ENCODE data around the gene HPS4. TPM values are rescaled to one million over a fixed set of nuclear protein-coding genes. Genes with fewer than 3 reads are reported as not detected.

HPS4 gene
- total RNA-seq, 1 experiment from 2014 or later: 26.2 TPM

DNA sequence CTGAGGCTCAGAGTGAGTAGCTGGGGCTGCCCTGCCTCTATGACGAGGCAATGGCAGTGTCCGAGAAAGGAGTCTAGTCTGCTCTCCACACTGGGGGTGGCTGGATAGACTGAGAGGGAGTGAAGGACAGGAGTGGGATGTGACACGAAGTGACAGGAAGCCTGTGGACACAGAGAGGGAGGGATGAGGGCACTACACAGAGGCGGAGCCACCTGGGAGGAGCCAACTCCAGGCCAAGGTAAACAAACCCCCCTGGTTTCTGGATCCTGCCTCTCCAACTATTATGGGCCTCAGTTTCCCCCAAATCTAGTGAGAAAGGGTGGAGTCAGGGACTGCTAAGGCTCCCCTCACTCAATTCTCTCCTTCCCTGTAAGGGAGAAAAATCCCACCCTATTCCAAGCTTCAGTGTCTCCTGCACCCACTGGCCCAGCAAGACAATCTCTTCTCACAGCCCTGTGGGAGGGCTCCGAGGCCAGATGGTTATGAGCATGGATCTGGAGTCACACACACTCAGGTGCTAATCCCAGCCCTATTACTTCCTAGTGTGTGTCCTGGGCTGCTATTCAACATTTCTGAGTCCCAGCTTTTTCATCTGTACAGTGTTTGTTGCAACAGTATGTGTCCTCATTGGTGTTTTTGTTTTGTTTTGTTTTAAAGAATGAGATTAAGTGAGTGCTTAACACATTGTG, 29.6 kb downstream of the HPS4 start:
- POLR2A ChIA-PET: interaction anchor here (0.6 kb wide), 1 partner anchor 38 kb away, joined by 3 read pairs; no protein-coding TSS in a partner anchor

DNA sequence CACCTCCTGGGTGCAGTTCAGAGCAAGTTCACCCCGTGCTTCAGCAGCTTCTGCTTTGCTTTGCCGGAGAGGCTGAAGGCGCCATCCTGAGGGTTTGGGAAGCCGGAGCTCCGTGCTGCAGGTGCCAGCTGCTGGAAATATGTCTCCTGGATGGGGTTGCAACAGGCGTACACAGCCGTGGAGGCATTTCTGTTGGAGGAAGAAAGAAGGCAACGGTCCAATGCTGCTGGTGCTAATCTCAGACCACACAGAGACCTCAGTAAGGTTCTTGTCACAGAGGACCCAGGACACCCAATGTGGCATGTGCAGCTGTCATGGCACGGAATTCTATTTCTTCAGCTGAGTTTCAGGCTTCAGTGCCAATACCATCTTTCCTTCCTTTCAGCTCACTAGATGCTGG, 30.4 kb downstream of the HPS4 start:
- Histone ChIP-seq H3K36me3 (ENCODE audit: control insufficient read depth, insufficient read depth, low read length) (no peaks in the 10 kb centered on the region), H3K27me3 (ENCODE audit: control insufficient read depth, insufficient read depth, low read length) (no peaks in the 10 kb centered on the region), H3K4me3 (ENCODE audit: low read depth in 2 of 2, low read length in 2 of 2) (no peak overlapping the region), H3K4me1 (ENCODE audit: control insufficient read depth, insufficient read depth, low read length) (no peaks in the 10 kb centered on the region), H3K9me3 (ENCODE audit: control insufficient read depth, insufficient read depth, low read depth, low read length) (no peaks in the 10 kb centered on the region), H3K27ac (ENCODE audit: low read length) (no peak overlapping the region)
- TF ChIP-seq TCF7L2 (IDR thresholded peaks at IDR 0.05; ENCODE audit: low read depth, low read length): no peak
- TF ChIP-seq, protein P1, sequence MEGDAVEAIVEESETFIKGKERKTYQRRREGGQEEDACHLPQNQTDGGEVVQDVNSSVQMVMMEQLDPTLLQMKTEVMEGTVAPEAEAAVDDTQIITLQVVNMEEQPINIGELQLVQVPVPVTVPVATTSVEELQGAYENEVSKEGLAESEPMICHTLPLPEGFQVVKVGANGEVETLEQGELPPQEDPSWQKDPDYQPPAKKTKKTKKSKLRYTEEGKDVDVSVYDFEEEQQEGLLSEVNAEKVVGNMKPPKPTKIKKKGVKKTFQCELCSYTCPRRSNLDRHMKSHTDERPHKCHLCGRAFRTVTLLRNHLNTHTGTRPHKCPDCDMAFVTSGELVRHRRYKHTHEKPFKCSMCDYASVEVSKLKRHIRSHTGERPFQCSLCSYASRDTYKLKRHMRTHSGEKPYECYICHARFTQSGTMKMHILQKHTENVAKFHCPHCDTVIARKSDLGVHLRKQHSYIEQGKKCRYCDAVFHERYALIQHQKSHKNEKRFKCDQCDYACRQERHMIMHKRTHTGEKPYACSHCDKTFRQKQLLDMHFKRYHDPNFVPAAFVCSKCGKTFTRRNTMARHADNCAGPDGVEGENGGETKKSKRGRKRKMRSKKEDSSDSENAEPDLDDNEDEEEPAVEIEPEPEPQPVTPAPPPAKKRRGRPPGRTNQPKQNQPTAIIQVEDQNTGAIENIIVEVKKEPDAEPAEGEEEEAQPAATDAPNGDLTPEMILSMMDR (IDR thresholded peaks at IDR 0.05): no peak
- no peak for TF ChIP-seq POLR2AphosphoS5 (IDR thresholded peaks at IDR 0.05; ENCODE audit: low read depth, low read length)
- no peak for TF ChIP-seq SIN3A (IDR thresholded peaks at IDR 0.05; ENCODE audit: borderline replicate concordance, insufficient read depth, low read depth, low read length)
- no peak for ATAC-seq
- no TSS peak for BruUV-seq (replicated peaks)
- intact Hi-C loops (cut with micrococcal nuclease; ENCODE audit: unreplicated experiment) (no loop called here), in situ Hi-C loops (cut with HindIII; ENCODE audit: low pct_unique_long_range_greater_than_20kb, low sequenced_read_pairs) (no loop called here)
- DNase-seq (ENCODE audit: low read depth, low spot score): no peak
- ChIA-PET CTCF (no interaction called here), POLR2A (interaction anchor here (0.6 kb wide), 1 partner anchor 39 kb away, joined by 3 read pairs; no protein-coding TSS in a partner anchor)

More for the DNA sequence above, 29.6 kb downstream of the HPS4 start:
- Histone ChIP-seq H3K36me3 (ENCODE audit: control insufficient read depth, insufficient read depth, low read length) (no peaks in the 10 kb centered on the region), H3K4me1 (ENCODE audit: control insufficient read depth, insufficient read depth, low read length) (no peaks in the 10 kb centered on the region), H3K27me3 (ENCODE audit: control insufficient read depth, insufficient read depth, low read length) (no peaks in the 10 kb centered on the region), H3K4me3 (ENCODE audit: low read depth in 2 of 2, low read length in 2 of 2) (no peak overlapping the region), H3K9me3 (ENCODE audit: control insufficient read depth, insufficient read depth, low read depth, low read length) (no peaks in the 10 kb centered on the region), H3K27ac (ENCODE audit: low read length) (no peak overlapping the region)
- CTCF ChIA-PET: no interaction called here
- intact Hi-C loops (cut with micrococcal nuclease; ENCODE audit: unreplicated experiment) (no loop called here), in situ Hi-C loops (cut with HindIII; ENCODE audit: low pct_unique_long_range_greater_than_20kb, low sequenced_read_pairs) (no loop called here)
- DNase-seq (ENCODE audit: low read depth, low spot score) (no peak), ATAC-seq (no peak)
- no TSS peak for BruUV-seq (replicated peaks)
- TF ChIP-seq POLR2AphosphoS5 (IDR thresholded peaks at IDR 0.05; ENCODE audit: low read depth, low read length) (no peak), SIN3A (IDR thresholded peaks at IDR 0.05; ENCODE audit: borderline replicate concordance, insufficient read depth, low read depth, low read length) (no peak), TCF7L2 (IDR thresholded peaks at IDR 0.05; ENCODE audit: low read depth, low read length) (no peak)
- TF ChIP-seq, protein P1 (IDR thresholded peaks at IDR 0.05): no peak
- TF ChIP-seq, protein P2, sequence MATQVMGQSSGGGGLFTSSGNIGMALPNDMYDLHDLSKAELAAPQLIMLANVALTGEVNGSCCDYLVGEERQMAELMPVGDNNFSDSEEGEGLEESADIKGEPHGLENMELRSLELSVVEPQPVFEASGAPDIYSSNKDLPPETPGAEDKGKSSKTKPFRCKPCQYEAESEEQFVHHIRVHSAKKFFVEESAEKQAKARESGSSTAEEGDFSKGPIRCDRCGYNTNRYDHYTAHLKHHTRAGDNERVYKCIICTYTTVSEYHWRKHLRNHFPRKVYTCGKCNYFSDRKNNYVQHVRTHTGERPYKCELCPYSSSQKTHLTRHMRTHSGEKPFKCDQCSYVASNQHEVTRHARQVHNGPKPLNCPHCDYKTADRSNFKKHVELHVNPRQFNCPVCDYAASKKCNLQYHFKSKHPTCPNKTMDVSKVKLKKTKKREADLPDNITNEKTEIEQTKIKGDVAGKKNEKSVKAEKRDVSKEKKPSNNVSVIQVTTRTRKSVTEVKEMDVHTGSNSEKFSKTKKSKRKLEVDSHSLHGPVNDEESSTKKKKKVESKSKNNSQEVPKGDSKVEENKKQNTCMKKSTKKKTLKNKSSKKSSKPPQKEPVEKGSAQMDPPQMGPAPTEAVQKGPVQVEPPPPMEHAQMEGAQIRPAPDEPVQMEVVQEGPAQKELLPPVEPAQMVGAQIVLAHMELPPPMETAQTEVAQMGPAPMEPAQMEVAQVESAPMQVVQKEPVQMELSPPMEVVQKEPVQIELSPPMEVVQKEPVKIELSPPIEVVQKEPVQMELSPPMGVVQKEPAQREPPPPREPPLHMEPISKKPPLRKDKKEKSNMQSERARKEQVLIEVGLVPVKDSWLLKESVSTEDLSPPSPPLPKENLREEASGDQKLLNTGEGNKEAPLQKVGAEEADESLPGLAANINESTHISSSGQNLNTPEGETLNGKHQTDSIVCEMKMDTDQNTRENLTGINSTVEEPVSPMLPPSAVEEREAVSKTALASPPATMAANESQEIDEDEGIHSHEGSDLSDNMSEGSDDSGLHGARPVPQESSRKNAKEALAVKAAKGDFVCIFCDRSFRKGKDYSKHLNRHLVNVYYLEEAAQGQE (IDR thresholded peaks at IDR 0.05; ENCODE audit: insufficient read depth in 1 of 2, low read depth in 2 of 2, low read length in 1 of 2): no peak

All from Panc1 (cell line).